PFSK-1 (cell line): ENCODE measurements around the gene NFIA.

Source experiments
- FOXP2 ChIP-seq: optimal IDR thresholded peaks from 2 replicates; pipeline ENCODE3; 2011; ENCODE audit warnings: borderline replicate concordance, control low read depth, inconsistent platforms; ENCODE audit not compliant: insufficient read depth; ENCODE audit errors: extremely low read length, extremely low read depth
- POLR2AphosphoS5 ChIP-seq: IDR thresholded peaks from 2 replicates; pipeline ENCODE4 v1.6.1; 2012; ENCODE audit warnings: low read depth, mild to moderate bottlenecking, control low read depth, low read length, moderate library complexity
- REST ChIP-seq, 2 experiments: IDR thresholded peaks; 2 replicates each; pipeline versions ENCODE4 v1.6.1 to v1.8.0; 2011 to 2012; ENCODE audit warnings: low read depth in 2 of 2, low read length in 2 of 2, control low read depth in 1 of 2, inconsistent platforms in 1 of 2, mild to moderate bottlenecking in 1 of 2, moderate library complexity in 1 of 2; ENCODE audit not compliant: insufficient read depth in 1 of 2
- SIN3A ChIP-seq: IDR thresholded peaks from 2 replicates; pipeline ENCODE4 v1.6.1; 2012; ENCODE audit warnings: mild to moderate bottlenecking, low read length, moderate library complexity, borderline replicate concordance; ENCODE audit not compliant: insufficient read depth
- TAF1 ChIP-seq: IDR thresholded peaks from 2 replicates; pipeline ENCODE4 v1.6.1; 2012; ENCODE audit warnings: low read length, control low read depth, borderline replicate concordance; ENCODE audit not compliant: insufficient read depth

The NFIA gene

GRCh38 chr1:61425040-61425439 is 342.7 kb downstream of the NFIA start:
- TF ChIP-seq SIN3A: no peak
- TF ChIP-seq TAF1: no peak
- TF ChIP-seq FOXP2: no peak
- TF ChIP-seq POLR2AphosphoS5: no peak
- TF ChIP-seq REST (IDR thresholded peaks at IDR 0.05; ENCODE audit: insufficient read depth in 1 of 2, low read depth in 2 of 2, low read length in 2 of 2): no peak

- TF ChIP-seq TAF1 (no peak), FOXP2 (no peak), POLR2AphosphoS5 (no peak), REST (IDR thresholded peaks at IDR 0.05; ENCODE audit: insufficient read depth in 1 of 2, low read depth in 2 of 2, low read length in 2 of 2) (no peak), SIN3A (no peak)
Observed at GRCh38 chr1:61426254-61426653, 343.9 kb downstream of the NFIA start.

GRCh38 chr1:61426885-61427284 is 344.5 kb downstream of the NFIA start:
- TF ChIP-seq SIN3A: no peak
- no peak for TF ChIP-seq POLR2AphosphoS5
- TF ChIP-seq TAF1: no peak
- no peak for TF ChIP-seq FOXP2
- no peak for TF ChIP-seq REST (IDR thresholded peaks at IDR 0.05; ENCODE audit: insufficient read depth in 1 of 2, low read depth in 2 of 2, low read length in 2 of 2)

- TF ChIP-seq TAF1: no peak
- TF ChIP-seq POLR2AphosphoS5: no peak
- TF ChIP-seq FOXP2: no peak
- TF ChIP-seq SIN3A: no peak
- TF ChIP-seq REST (IDR thresholded peaks at IDR 0.05; ENCODE audit: insufficient read depth in 1 of 2, low read depth in 2 of 2, low read length in 2 of 2): no peak
Observed at GRCh38 chr1:61427510-61427909, 345.1 kb downstream of the NFIA start.

DNA sequence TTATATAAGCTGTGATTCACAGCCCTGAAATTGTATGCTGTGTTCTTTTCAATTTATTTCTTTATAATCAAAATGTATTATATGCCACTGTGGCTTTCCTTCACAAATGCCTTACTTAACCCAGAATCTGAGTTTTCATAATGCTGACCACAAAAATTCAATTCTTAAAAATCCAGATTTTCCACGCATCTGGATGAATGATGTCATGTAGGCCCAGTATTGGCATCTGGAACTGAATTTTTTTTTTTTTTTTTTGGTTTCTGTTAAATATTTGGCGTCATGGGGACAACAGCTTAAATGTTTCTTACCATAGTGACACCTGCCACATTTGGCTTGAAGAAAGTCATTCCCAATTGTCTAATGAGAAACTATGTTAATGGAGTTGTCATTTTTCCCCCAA is 345.8 kb downstream of the NFIA start:
- TF ChIP-seq REST (IDR thresholded peaks at IDR 0.05; ENCODE audit: insufficient read depth in 1 of 2, low read depth in 2 of 2, low read length in 2 of 2) (no peak), FOXP2 (no peak)
